Caki2 (cell line): ENCODE data around the gene FPGS. TPM values are rescaled to one million over a fixed set of nuclear protein-coding genes. Genes with fewer than 3 reads are reported as not detected.
"Not testable (repeated sequence)": the region's sequence is repeated elsewhere in the genome, so short reads cannot be mapped to it uniquely, and the experiment has no call there.

Experiments used
- DNase-seq: peaks from one replicate; pipeline ENCODE4 v3.0.0-alpha.2; 2015; ENCODE audit warnings: low read depth
- in situ Hi-C: cut with HindIII; loops from 2 replicates; pipeline ENCODE4 v1.10.0; 2016; ENCODE audit warnings: low sequenced_read_pairs, low pct_unique_long_range_greater_than_20kb, mixed read lengths
- total RNA-seq: library from RNA; depleted of rRNA; stranded (reverse); fragments of >200 nt; shearing (Covaris generic); gene quantifications from 2 replicates; pipeline ENCODE4 v1.2.3, GENCODE V29; 2014; ENCODE audit warnings: low replicate concordance; rRNA removed

Gene FPGS, protein sequence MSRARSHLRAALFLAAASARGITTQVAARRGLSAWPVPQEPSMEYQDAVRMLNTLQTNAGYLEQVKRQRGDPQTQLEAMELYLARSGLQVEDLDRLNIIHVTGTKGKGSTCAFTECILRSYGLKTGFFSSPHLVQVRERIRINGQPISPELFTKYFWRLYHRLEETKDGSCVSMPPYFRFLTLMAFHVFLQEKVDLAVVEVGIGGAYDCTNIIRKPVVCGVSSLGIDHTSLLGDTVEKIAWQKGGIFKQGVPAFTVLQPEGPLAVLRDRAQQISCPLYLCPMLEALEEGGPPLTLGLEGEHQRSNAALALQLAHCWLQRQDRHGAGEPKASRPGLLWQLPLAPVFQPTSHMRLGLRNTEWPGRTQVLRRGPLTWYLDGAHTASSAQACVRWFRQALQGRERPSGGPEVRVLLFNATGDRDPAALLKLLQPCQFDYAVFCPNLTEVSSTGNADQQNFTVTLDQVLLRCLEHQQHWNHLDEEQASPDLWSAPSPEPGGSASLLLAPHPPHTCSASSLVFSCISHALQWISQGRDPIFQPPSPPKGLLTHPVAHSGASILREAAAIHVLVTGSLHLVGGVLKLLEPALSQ
- 76.5 and 99.2 TPM in 2 replicates for total RNA-seq

- in situ Hi-C loops = no loop called here
- DNase-seq = peak; percentile 80
These were observed at the start of gene FPGS for GRCh38 chr9:127802576-127803443. Gene FPGS, plus strand, starts transcription at chr9:127802882. Its CDS starts 43 bp downstream, at chr9:127802925.

- in situ Hi-C loops = no loop called here
- no peak for DNase-seq
These were observed 49.5 kb upstream of the FPGS start for GRCh38 chr9:127753148-127753547.

- no peak for DNase-seq
- in situ Hi-C loops = no loop called here
These were observed 49.1 kb upstream of the FPGS start for GRCh38 chr9:127753622-127754021.

- in situ Hi-C loops = no loop called here
- DNase-seq = no peak
These were observed 48.3 kb upstream of the FPGS start for GRCh38 chr9:127754099-127755060.

GRCh38 chr9:127755061-127756060 is 47.3 kb upstream of the FPGS start:
- in situ Hi-C loops = no loop called here
- no peak for DNase-seq

DNA sequence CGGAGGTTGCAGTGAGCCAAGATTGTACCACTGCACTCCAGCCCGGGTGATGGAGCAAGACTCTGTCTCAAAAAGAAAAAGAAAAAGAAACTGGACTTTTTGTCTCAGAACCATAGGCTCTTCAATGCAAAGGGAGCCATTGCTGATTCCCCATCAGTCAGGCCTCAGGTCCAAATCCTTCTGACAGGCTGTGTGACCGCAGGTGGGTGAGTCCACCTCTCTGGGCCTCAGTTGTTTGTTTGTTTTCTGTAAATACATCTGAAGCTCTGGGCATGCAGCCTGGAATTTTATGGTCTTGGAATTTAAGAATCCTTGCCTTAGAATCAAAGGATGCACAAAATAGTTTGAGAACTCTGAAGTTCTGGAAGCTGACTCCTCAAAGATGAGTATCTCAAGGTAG is 46.4 kb upstream of the FPGS start:
- in situ Hi-C loops = no loop called here
- no peak for DNase-seq

- in situ Hi-C loops = not testable (repeated sequence)
These were observed 45.9 kb upstream of the FPGS start for GRCh38 chr9:127756776-127757175.

DNA sequence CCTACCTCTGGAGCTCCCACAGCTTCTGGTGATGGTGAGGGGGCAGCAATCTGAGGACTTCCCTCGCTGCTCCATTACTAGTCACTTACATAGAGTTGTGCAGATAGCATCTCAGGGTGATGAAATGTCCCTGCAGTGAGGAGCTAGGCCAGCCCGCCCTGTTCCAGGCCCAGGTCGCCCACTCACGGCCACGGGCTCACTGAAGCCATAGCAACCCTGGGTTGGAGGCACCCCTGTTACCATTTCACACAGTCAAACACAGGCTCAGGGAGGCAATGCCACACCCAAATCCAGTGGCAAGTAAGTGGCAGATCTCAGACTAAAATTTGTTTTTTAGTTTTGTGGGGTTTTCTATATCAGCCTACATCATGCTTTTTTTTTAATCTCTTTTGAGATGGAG is 43.8 kb upstream of the FPGS start:
- in situ Hi-C loops = no loop called here
- DNase-seq = no peak

More at GRCh38 chr9:127756776-127757175, 45.9 kb upstream of the FPGS start:
- not testable (repeated sequence) for DNase-seq

DNA sequence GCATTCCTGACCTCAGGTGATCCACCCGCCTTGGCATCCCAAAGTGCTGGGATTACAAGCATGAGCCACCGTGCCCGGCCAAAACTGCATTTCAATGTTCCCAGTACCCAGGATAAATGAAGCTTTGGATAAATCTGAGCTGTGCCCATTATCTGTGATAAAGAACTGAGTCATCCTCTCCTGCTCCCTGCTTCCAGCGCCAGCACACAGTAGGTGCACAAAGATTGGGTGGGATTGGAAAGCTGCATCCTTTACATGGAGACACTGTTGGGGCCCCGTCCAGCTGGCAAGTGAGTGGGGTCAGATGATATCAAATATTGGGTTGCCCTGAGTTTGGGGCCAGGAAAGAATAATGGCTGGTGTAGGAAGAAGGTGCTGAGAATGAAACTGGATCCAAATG is 41.6 kb upstream of the FPGS start:
- in situ Hi-C loops = no loop called here
- no peak for DNase-seq

- in situ Hi-C loops = no loop called here
- no peak for DNase-seq
These were observed 41.2 kb upstream of the FPGS start for GRCh38 chr9:127761491-127761956.

GRCh38 chr9:127762111-127762676 is 40.5 kb upstream of the FPGS start:
- in situ Hi-C loops = no loop called here

GRCh38 chr9:127763918-127764384 is 38.7 kb upstream of the FPGS start:
- in situ Hi-C loops = no loop called here
- no peak for DNase-seq

More at GRCh38 chr9:127762111-127762676, 40.5 kb upstream of the FPGS start:
- no peak for DNase-seq

DNA sequence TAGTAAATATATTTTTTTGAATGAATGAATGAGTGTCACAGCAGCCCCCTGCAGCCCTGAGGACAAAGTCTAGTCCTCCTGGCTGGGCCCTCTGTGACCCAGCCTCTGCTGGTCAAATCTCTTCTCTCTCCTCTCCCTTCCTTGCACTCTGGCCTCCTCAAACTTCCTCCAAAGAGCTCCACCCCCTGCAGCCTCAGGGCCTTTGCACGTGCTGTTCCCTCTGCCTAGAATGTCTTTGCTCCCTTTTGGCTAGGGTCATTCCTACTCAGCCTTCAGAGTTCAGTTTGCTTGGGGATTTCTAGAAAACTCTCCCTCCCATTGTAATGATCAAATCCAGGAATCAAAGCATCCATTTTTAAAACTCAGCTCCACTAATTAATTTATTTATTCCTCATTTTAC is 37.3 kb upstream of the FPGS start:
- in situ Hi-C loops = no loop called here
- DNase-seq = no peak

- in situ Hi-C loops = no loop called here
- DNase-seq = no peak
These were observed 35.3 kb upstream of the FPGS start for GRCh38 chr9:127767410-127767809.

DNA sequence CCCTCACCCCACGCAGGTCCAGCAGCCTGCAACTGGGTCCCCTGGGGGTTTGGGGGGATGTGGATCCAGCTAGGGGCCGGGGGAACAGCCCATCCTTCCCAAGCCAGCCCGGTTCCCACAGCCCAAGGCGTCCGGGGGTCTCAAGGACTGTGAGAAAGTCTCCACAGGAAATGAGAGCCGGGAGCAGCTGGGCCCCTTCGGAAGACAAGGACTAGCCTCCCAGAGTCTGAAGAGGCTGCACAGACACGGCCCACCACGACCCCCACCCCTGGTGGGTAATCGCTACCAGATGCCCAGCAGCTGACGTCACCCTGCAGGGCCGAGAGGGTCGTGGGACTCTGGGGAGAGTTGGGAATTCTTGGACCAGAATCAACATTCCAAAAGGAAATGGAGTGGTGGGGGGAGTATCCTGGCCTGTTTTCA is 34.8 kb upstream of the FPGS start:
- in situ Hi-C loops = no loop called here
- no peak for DNase-seq

- DNase-seq = no peak
- in situ Hi-C loops = no loop called here
These were observed 34.0 kb upstream of the FPGS start for GRCh38 chr9:127768698-127769097.
